Glutamatergic neuron (in vitro differentiated cells): ENCODE data around the gene RALGAPA2. TPM values are rescaled to one million over a fixed set of nuclear protein-coding genes. Genes with fewer than 3 reads are reported as not detected.

ENCODE experiments used
- DNase-seq: peaks from one replicate; pipeline ENCODE4 v3.0.0; 2022
- H3K27ac Mint-ChIP-seq: one replicate; pipeline ENCODE4 v1.8.0; 2020; ENCODE audit warnings: mild to moderate bottlenecking, mixed read lengths, inconsistent platforms; ENCODE audit not compliant: unreplicated experiment
- H3K27me3 Mint-ChIP-seq: one replicate; pipeline ENCODE4 v1.8.0; 2020; ENCODE audit warnings: mild to moderate bottlenecking, moderate library complexity, mixed read lengths, inconsistent platforms; ENCODE audit not compliant: unreplicated experiment
- H3K36me3 Mint-ChIP-seq: one replicate; pipeline ENCODE4 v1.8.0; 2020; ENCODE audit warnings: mild to moderate bottlenecking, mixed read lengths, inconsistent platforms; ENCODE audit not compliant: unreplicated experiment
- H3K4me1 Mint-ChIP-seq: one replicate; pipeline ENCODE4 v1.8.0; 2020; ENCODE audit warnings: mild to moderate bottlenecking, low read depth, mixed read lengths, inconsistent platforms; ENCODE audit not compliant: unreplicated experiment
- H3K4me3 Mint-ChIP-seq: one replicate; pipeline ENCODE4 v1.8.0; 2020; ENCODE audit warnings: mild to moderate bottlenecking, mixed read lengths, inconsistent platforms; ENCODE audit not compliant: unreplicated experiment
- H3K9me3 Mint-ChIP-seq: one replicate; pipeline ENCODE4 v1.8.0; 2020; ENCODE audit warnings: mild to moderate bottlenecking, moderate library complexity, mixed read lengths, inconsistent platforms; ENCODE audit not compliant: unreplicated experiment
- CTCF ChIP-seq: fragments of 200-600 bp; sonication (generic); IDR thresholded peaks from one replicate; pipeline ENCODE4 v1.5.0; 2021; ENCODE audit not compliant: partially characterized antibody, unreplicated experiment
- total RNA-seq: library from RNA; stranded (reverse); fragmentation: NEBNext Ultra II Directional; extraction: Animal tissue kit (Norgen Biotek cat#: 25700); gene quantifications from one replicate; pipeline ENCODE4 v1.2.1, GENCODE V29; 2021; ENCODE audit not compliant: unreplicated experiment

Gene RALGAPA2
- total RNA-seq, 1 donor from 2014 or later: 60.9 TPM

- Mint-ChIP-seq H3K36me3 (no peaks in the 10 kb centered on the region), H3K9me3 (peaks cover 11% of the 10 kb centered on the region), H3K4me3 (no peak overlapping the region), H3K27me3 (peaks cover 5% of the 10 kb centered on the region), H3K4me1 (peaks cover 68% of the 10 kb centered on the region), H3K27ac (no peak overlapping the region)
- DNase-seq: no peak
- no peak for TF ChIP-seq CTCF
Observed at GRCh38 chr20:20457392-20458126, 254.9 kb downstream of the RALGAPA2 start.

GRCh38 chr20:20456741-20457140, 255.7 kb downstream of the RALGAPA2 start:
- DNase-seq: no peak
- Mint-ChIP-seq H3K9me3 (peaks cover 14% of the 10 kb centered on the region), H3K27me3 (peaks cover 7% of the 10 kb centered on the region), H3K4me3 (no peak overlapping the region), H3K4me1 (peaks cover 66% of the 10 kb centered on the region), H3K36me3 (no peaks in the 10 kb centered on the region), H3K27ac (no peak overlapping the region)
- no peak for TF ChIP-seq CTCF

- no peak for DNase-seq
- TF ChIP-seq CTCF: no peak
- H3K4me3 Mint-ChIP-seq: no peak overlapping the region
- no peak overlapping the region for H3K27ac Mint-ChIP-seq
- peaks cover 10% of the 10 kb centered on the region for H3K9me3 Mint-ChIP-seq
- peaks cover 58% of the 10 kb centered on the region for H3K4me1 Mint-ChIP-seq
- H3K36me3 Mint-ChIP-seq: no peaks in the 10 kb centered on the region
- H3K27me3 Mint-ChIP-seq: peaks cover 3% of the 10 kb centered on the region
Observed at GRCh38 chr20:20455926-20456325, 256.5 kb downstream of the RALGAPA2 start.

- Mint-ChIP-seq H3K36me3 (no peaks in the 10 kb centered on the region), H3K4me3 (peak overlapping the region; percentile 40), H3K27ac (peak overlapping the region; percentile 53), H3K9me3 (peaks cover 9% of the 10 kb centered on the region), H3K4me1 (peaks cover 57% of the 10 kb centered on the region), H3K27me3 (peaks cover 3% of the 10 kb centered on the region)
- no peak for TF ChIP-seq CTCF
- DNase-seq: peak; percentile 55
Observed at GRCh38 chr20:20454850-20455627, 257.4 kb downstream of the RALGAPA2 start.

- H3K27ac Mint-ChIP-seq: peak overlapping the region; percentile 57
- no peak for TF ChIP-seq CTCF
- H3K27me3 Mint-ChIP-seq: peaks cover 3% of the 10 kb centered on the region
- DNase-seq: no peak
- no peaks in the 10 kb centered on the region for H3K36me3 Mint-ChIP-seq
- H3K9me3 Mint-ChIP-seq: peaks cover 9% of the 10 kb centered on the region
- H3K4me1 Mint-ChIP-seq: peaks cover 56% of the 10 kb centered on the region
- H3K4me3 Mint-ChIP-seq: peak overlapping the region; percentile 4
Observed at GRCh38 chr20:20454367-20454766, 258.1 kb downstream of the RALGAPA2 start.
